Stimulated activated CD8-positive, alpha-beta memory T cell treated with anti-CD3 and anti-CD28 coated beads, Interleukin-15, amount 100 ng/mL, for 48 hours (primary cell): ENCODE results near the gene NIP7.
"Not testable (repeated sequence)": the region's sequence is repeated elsewhere in the genome, so short reads cannot be mapped to it uniquely, and the experiment has no call there.

ENCODE experiments used
- DNase-seq, 2 donors: peaks; one replicate each; pipeline ENCODE4 v3.0.0-alpha.2; 2020; ENCODE audit warnings: low read depth in 2 of 2

Gene NIP7

DNA sequence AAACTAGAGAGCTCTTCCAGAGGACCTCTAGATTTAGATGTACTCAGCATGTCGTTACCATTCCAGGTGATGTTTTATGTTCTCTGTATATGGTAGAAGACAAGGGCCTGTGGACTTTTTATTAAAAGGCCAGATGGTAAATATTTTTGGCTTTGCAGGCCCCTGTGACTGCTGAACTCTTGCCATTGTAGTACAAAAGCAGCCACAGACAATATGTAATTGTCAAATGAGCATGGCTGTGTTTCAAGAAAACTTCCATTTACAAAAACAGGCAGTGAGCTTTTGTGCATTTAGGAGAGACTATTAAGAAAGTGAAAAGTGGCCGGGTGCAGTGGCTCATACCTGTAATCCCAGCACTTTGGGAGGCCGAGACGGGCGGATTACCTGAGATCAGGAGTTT is 4.6 kb downstream of the NIP7 start:
- DNase-seq = no peak

DNA sequence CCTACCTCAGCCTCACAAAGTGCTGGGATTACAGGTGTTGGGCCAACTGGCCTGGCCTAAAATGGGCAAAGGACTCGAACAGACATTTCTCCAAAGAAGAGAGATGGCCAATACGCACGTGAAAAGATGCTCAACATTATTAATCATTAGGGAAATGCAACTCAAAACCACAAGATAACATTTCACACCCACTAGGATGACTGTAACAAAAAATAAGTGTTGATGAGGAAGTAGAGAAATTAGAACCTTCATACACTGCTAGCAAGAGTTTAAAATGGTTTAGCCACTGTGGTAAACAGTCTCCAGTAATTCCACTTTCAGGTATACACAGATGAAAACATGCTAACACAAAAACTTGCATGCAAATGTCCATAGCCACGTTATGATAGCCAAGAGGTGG is 6.4 kb downstream of the NIP7 start:
- DNase-seq = no peak

DNA sequence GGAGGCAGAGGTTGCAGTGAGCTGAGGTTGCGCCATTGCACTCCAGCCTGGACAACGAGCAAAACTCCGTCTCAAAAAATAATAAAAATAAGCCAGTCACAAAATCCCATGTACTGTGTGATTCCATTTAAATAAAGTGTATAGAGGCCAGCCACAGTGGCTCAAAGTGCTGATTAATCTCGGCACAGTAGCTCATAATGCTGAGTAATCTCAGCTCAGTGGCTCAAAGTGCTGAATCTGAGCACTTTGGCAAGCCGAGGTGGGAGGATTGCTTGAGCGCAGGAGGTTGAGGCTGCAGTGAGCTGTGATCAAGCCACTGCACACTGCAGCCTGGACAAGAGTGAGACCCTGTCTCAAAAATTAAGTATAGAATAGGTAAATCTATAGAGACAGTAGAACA is 7.1 kb downstream of the NIP7 start:
- no peak for DNase-seq

DNA sequence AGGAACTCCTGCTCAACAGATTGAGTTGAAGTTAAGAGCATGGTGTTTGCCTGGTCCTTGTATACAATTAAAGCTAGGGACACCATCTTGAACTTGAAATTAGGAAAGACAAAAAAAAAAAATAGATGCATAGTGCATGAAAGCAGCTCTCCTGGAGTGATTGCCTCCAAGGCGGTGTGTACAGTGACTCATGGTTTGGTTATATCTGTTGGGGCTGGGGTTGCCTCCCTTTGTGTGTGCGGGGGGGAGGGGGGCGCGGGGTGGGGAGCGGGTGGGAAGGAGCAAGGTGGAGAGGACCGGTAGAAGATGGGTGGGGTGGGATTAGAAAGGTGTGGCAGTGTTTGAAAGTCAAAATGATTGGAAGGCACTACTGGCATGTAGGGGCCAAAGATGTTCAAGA is 8.7 kb downstream of the NIP7 start:
- DNase-seq = no peak

DNA sequence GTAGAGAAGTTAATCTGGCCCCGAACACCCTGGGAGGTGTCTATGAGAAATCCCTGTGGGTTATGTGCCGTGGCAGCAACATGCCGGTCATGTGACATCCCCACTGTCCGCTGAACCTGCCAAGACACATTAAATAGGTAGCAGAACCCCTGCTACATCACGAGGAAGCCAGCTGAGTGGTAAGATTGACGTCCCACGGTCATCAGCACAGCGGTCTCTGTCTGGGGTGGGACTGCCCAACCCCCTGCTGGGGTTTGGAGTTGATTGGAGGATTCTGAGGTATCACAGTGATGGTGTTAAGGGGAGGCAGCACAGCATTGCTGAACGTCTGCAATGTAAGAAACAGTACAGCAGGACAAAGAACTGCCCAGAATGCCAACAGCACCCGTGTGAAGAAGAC is 10.0 kb downstream of the NIP7 start:
- DNase-seq = no peak

DNA sequence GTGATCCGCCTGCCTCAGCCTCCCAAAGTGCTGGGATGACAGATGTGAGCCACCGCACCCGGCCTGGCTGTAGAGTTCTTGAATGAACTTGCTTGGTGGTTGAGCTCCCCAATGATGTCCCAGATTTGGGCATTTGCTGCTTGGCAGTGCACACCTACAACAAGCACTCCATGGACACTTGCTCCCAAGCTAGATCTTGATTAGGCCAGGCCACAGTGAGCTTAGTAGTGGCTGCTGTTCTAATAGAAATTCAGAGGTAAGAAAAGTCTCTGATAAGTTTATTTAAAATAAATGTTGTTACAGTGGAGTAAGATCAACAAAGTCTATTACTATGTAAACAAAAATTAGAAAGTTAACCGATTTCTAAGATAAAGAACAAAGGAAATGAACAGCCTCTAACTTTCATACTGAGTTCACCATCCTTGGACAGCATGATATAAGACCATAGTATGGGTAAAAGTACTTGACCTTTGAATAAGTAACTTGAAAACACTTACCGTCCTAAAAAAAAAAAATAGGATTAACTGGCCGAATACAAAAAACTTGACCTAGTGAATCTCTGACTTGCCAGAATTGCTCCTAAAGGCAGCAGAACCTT is 11.1 kb downstream of the NIP7 start:
- DNase-seq = no peak

DNA sequence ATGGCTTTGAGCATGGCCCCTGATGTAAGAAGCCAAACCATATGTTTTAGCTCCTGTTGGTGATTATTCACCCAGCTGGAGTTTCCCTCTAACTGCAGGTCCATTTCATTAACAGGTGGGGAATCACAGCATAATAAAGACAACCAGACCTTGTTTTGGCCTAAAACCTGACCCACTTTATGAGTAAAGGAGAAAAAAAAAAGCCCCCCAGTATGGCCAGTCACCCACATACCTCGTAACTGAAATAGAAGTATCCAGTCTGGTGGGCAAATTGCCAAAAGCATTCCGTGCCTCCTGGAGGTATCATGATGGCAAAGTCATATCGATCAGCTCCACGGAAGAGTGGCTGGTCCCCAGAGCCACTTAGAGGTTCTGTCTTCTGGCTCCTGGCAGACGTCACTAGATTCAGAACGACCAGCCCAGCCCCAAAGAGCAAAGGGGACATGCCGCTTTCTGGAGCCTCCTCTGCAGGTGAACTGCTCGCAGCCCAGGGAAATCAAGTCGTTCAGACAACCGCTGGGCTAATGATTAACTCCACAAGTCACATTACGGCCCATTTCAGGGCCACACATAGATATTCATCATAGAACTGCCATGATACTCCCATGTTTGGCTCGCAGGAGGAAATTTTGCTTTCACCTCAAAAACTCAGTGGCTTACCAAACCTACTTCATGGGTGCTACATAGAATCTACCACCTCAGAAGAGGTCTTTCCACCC is 11.9 kb downstream of the NIP7 start, which contains the start of gene TMED6:
TSS of gene TMED6 (minus strand) at position 478 of the 719 bp plus-strand sequence. CDS start at position 445, 33 bp downstream.
- DNase-seq = no peak

DNA sequence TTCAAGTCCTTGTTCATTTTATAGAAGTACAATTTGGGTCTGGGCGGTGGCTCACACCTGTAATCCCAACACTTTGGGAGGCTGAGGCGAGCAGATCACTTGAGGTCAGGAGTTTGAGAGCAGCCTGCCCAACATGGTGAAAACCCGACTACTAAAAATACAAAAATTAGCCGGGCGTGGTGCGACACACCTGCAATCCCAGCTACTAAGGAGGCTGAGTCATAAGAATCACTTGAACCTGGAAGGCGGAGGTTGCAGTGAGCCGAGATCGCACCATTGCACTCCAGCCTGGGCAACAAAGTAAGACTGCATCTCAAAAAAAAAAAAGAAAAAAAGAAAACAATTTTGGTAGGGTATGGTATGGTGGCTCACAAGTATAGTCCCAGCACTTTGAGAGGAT is 20.5 kb downstream of the NIP7 start:
- not testable (repeated sequence) for DNase-seq

DNA sequence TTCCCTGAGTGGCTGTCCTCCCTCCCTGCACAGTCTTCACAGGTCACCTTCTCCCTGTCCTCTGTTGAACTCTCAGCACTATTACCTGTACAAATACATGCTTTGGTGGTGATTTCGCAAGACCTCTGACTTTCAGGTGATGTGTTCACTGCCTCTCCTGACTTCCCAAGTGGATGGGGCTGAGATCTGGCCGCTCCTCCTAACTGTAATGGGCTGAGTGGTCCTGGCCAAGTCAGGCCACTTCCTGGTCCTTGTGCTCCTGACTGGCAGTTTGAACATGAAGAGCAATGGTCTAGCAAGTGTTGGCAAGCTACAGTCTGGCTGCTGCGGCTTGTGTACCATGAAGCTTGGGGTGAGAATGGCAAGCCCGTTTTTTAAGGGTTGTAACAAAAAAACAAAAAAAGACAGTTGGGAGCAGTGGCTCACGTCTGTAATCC is 23.7 kb downstream of the NIP7 start:
- DNase-seq = no peak

DNA sequence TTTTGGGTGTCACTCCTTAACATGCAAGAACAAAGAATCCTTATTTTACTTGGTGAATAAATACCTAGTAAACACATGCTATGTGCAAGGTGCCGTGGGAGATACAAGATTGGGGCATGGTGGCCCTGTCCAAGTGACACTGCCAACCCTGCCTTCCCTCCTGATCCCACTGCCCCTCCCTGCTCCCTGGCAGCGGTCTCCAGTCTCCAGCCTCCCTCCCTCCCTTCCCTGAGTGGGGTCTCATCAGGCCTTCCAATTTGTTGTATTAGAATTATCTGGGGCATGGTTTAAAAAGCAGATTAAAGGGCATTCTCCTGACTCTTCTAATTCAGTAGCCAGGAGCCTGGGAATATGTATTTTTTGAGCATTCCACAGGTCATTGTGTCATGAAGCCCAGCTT is 24.5 kb downstream of the NIP7 start:
- no peak for DNase-seq

DNA sequence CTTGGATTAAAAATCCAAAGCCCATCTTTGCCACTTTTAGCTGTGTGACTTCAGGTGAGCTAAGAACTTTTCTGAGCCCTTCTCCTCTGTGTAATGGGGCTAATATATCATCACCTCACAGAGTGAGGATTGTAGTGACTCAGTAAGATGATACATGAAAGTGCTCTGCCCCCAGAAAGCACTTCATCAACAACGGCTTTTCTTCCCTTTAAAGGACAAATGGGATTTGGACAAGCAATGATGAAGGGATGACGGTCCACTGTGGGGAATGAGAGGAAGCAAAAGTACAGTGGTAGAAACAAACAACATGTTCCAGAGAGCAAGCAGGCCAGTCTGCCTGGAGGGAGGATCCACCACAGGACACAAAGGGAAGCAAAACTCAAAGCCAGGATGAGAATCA is 26.3 kb downstream of the NIP7 start:
- DNase-seq = no peak

DNA sequence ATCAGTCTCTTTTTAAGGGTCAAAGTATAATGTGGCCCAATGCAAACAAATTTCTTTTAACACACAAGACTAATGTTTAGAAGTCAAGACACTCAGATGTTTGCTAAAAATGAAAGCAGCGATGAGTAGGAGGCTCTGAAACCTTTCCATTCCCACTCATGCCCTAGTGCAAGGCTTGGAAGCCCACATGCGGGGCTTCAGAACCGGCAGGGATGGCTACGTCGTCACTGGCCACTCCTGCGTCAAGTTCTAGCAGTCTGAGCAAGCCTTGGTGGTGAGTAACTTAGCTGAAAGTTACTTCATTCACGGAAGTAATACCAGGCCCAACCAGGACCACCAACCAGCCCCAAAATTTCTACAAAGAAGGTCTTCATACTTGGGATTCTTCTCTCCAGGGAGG is 26.9 kb downstream of the NIP7 start:
- no peak for DNase-seq

DNA sequence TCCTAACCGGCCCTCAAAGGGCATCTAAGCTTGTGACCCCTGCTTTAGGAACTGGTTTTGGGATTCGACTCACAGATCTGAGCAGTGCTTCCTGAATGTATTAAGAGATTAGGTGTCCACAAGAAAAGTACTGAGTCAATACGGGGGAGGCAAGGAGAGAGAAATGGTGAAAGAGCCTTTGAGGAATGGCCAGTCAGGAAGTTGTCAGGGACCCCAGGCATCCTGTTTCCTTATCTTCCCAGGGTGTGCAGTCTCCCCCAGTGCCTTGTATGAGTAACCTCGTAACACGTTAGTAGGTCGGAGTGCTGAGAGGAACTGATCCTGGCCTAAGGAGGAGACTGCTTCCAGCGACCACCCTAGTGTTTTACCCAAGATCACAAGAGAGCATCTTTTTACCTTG is 28.4 kb downstream of the NIP7 start:
- no peak for DNase-seq

DNA sequence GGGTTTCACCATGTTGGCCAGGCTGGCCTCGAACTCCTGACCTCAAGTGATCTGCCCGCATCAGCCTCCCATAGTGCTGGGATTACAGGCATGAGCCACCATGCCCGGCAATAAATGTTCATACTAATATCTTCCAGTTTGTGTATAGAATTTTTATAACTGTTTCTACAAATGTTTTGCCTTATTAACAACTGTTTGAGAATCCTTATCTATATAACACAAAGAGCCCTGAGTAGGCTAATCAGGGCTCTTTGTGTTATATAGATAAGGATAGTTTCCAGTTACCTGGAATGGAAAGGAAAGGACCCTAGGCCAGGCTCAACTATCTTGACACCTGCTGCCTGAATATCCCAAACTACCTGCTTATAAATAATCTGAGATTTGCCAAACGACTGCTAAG is 29.3 kb downstream of the NIP7 start:
- DNase-seq = no peak

DNA sequence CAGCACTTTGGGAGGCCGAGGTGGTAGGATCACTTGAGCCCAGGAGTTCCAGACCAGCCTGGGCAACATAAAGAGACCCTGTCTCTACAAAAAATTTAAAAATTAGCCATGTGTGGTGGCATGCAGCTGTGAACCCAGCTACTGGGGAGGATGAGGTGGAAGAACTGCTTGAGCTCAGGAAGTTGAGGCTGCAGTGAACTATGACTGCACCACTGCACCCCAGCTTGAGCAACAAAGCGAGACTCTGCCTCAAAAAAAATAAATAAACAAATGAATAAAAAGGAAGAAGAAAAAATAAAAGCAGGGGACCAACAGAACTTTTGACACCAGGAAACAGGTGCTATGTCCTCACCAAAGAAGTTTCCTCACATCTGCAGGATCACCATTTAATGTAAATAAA is 32.0 kb downstream of the NIP7 start:
- DNase-seq = no peak

DNA sequence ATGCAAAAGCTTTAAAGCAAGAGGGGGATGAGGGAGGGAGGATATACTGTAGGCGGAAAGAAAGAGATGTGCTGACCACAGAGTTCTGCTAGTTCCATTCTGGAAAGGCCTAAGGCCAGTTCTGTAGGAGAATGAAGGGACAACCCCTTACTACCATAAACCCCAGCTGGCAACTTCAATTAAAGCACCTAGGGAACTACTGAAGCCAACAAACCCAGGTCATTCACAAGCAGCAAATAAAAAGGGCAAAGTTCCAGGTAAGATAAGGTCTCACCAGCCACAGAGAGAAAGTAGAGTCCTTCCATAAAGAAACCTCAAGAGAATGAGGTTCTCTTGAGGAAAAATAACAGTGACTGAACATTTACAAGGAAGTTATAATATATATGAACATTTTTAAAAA is 33.4 kb downstream of the NIP7 start:
- DNase-seq = no peak

DNA sequence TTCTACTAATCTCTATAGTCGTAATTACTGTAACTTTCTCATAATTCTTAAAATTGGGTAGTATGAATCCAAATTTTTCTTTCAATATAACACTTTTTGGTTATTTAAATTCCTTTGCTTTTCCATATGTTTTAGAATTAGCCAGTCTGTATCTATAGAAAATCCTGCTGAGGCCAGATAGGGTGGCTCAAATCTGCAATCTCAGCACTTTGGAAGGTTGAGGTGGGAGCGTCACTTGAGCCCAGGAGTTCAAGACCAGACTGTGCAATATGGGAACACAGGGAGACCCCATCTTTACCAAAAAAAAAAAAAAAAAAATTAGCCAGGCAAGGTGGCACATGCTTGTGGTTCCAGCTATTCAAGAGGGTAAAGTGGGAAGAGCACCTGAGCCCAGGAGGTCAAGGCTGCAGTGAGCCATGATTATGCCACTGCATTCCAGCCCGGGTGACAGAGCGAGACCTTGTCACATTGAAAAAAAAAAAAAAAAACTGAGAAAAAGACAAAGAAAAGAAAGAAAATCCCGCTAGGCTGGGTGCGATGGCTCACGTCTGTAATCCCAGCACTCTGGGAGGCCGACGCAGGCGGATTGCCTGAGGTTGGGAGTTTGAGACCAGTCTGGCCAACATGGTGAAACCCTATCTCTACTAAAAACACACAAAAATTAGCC is 37.0 kb downstream of the NIP7 start:
- no peak for DNase-seq

DNA sequence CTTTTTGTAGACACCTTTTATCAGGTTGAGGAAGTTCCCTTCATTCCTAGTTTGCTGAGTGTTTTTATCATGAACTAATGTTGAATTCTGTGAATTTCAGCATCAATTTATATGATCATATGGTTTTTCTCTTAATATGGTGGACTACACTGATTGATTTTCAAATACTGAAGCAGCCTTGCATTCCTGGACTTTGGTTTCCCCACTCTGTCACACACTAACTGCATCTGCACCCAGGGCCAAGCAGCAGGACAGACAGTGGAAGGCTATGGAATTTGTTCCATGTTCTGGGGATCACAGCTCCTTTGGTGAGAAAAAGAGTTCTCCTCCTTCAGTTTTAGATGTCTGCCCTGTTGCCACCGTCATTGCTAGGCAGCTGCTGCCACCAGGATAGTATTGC is 38.5 kb downstream of the NIP7 start:
- no peak for DNase-seq

DNA sequence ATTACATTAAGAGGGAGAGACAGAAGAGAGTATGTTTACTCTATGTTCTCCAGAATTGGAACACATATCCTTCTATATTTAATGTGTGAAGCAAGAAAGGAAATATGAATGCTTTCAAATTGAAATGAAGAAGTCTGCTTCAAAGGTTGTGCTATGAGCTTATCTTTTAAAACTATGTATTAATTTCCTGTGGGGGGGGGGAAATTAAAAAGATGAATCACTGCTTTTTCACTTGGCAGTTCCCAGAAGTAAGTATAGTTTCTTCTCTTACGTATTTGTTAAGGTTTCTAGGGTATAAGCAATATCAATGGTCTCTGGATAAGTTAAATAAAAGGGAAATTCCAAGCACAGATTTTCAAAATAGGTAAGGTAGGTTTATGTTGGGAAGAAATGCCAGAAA is 39.2 kb downstream of the NIP7 start:
- DNase-seq = no peak

DNA sequence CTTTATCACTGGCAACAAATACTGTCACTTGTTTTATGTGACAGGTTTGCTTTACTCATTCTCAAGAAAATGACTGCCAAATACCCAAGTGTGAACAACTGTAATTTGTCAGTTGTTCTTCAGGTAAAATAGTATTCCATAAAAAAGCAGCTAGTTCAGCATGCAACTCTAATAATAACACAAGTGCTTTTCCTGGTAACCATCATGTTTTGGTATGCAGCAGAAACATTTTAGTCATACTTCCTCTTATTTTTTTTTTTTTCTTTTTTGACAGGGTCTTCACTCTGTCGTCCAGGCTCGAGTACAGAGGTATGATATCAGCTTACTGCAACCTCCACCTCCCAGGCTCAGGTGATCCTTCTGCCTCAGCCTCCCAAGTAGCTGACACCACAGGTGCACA is 41.7 kb downstream of the NIP7 start:
- DNase-seq = no peak

DNA sequence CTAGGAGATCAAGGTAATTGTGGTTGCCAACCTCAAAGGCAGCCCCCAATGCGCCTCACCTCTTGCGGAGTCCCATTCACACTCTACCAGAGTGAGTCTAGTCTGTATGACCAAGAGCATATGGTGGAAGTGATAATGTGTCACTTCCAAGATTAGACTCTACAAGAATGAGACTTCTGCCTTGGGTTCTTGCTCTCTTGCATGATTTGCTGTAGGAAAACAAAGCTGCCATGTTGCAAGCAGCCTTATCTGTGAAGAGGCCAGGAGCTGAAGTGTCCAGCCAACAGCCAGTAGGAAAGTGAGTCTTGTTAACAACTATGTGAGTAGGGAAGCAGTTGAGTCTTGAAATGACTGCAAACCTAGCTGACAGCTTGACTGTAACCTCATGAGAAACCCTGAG is 42.8 kb downstream of the NIP7 start:
- DNase-seq = no peak

DNA sequence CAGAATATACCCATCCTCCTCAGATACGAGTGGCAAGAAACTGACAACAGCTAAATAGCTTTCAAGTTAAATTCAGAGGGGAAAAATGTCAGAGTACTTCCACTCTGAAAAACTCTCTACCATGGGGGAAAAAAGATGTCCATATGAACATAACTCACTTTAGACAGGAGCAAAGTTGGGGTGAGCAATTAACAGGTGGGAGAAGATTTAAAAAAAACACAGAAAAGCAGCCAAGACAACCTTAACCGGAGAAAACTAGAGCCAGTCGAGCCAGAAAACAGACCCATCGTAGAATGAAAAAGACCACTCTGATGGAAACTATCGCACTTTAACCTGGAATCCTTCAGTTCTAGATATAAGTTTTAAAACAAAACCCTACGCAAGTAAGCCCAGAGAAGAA is 45.4 kb downstream of the NIP7 start:
- no peak for DNase-seq

DNA sequence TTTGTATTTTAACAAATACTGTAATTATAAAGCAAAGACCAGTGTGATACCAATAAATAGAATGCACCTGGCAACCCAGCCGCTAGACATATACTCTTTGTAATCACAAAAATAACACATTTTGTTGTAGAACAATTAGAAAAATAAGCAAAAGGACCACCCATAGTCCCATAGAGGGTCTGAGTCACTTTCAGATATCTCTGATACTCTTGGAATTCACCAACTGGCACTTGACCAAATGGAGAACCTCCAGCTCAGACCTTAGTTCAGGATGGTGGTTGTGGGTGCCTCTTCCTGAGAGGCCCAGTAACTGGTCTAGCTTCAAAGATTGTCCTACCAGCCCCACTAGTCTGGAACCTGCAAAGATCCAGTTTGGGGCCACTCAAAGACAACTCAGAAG is 47.0 kb downstream of the NIP7 start:
- DNase-seq = no peak
